Peyer's patch (tissue), 4 donors: ENCODE measurements around the gene ARL15. TPM values are rescaled to one million over a fixed set of nuclear protein-coding genes. Genes with fewer than 3 reads are reported as not detected.

Source experiments
- DNase-seq, 3 donors: peaks; one replicate each; pipeline ENCODE4 v3.0.0-alpha.2; 2017 to 2019
- H3K27ac ChIP-seq, 4 donors: fragments of 200-600 bp; sonication (generic); one replicate each; pipeline ENCODE4 v1.5.1; 2016 to 2019
- H3K27me3 ChIP-seq, 2 donors: fragments of 200-600 bp; sonication (generic); one replicate each; pipeline ENCODE4 v1.5.1; 2019
- H3K36me3 ChIP-seq, 3 donors: fragments of 200-600 bp; sonication (generic); one replicate each; pipeline ENCODE4 v1.5.1; 2016 to 2019
- H3K4me1 ChIP-seq, 4 donors: fragments of 200-600 bp; sonication (generic); one replicate each; pipeline ENCODE4 v1.5.1; 2016 to 2019
- H3K4me3 ChIP-seq, 4 donors: fragments of 200-600 bp; sonication (generic); 1 replicate in 3 of 4; 2 replicates in 1 of 4; pipeline ENCODE4 v1.5.1; 2016 to 2019; ENCODE audit warnings: mild to moderate bottlenecking in 1 of 4
- H3K9me3 ChIP-seq, 4 donors: fragments of 200-600 bp; sonication (generic); one replicate each; pipeline ENCODE4 v1.5.1; 2016 to 2019; ENCODE audit warnings: mild to moderate bottlenecking in 1 of 4
- CTCF ChIP-seq, 6 experiments: fragments of 450-650 bp in 4 of 6; fragments of 200-600 bp in 2 of 6; sonication (generic) in 1 of 6; IDR thresholded peaks; one replicate each; pipeline ENCODE4 v1.5.1; 2017 to 2019; ENCODE audit warnings: antibody characterized with exemption in 6 of 6, mild to moderate bottlenecking in 3 of 6, moderate library complexity in 1 of 6
- POLR2A ChIP-seq, 2 donors: fragments of 450-650 bp; IDR thresholded peaks; one replicate each; pipeline ENCODE4 v1.5.1; 2017; ENCODE audit warnings: antibody characterized with exemption in 2 of 2, mild to moderate bottlenecking in 2 of 2, moderate library complexity in 2 of 2
- total RNA-seq, 4 donors: library from RNA; depleted of rRNA; stranded (reverse); fragments of >200 nt; gene quantifications; one replicate each; pipeline ENCODE4 v1.1.0, GENCODE V29; 2016

The ARL15 gene
- total RNA-seq, 4 donors from 2014 or later = 18.0 to 44.5 (median 38.7) TPM

DNA sequence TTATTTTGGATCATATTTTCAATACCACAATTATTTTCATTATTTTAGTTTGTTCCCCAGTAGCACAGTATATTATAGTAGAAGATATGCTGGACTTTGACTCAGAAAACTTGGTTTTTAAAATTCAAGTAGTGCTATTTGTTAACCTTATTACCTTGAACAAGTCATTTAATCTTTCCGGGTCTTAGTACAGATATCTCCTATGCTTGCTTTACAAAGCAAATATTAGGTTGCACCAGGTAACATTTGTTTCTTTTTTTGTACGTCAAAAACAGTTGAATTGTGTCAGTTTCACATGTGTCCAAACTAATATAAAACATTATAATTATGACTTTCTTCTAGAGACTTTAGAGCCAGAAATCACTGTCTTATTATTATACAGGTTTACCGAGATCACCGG lies 338.1 kb downstream of the ARL15 start:
- Histone ChIP-seq H3K9me3 (no peaks in the 10 kb centered on the region), H3K27ac (no peak overlapping the region), H3K27me3 (no peaks in the 10 kb centered on the region), H3K36me3 (no peaks in the 10 kb centered on the region), H3K4me1 (no peaks in the 10 kb centered on the region), H3K4me3 (no peak overlapping the region)
- TF ChIP-seq CTCF (IDR thresholded peaks at IDR 0.05) = no peak
- TF ChIP-seq POLR2A (IDR thresholded peaks at IDR 0.05) = no peak
- DNase-seq = no peak

DNA sequence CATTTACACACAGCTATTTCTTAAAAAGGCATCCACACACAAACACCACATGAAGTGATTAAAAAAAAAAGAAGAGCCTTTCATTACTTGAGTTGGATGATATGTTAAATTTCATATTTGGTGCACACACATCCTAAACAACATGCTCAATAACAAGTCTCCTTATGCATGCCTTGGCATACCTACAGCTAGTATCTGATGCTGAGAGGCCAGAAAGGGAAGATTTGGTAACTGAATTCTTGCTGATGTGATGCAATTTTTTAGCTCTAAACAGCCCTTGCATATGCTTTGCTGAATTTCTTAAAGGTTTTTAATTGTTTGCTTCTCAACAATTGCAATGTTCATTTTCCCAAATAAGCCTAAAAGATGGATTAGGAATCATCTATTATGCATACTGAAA lies 338.8 kb downstream of the ARL15 start:
- H3K4me1 ChIP-seq = no peaks in the 10 kb centered on the region
- DNase-seq = no peak
- H3K27ac ChIP-seq = no peak overlapping the region
- H3K36me3 ChIP-seq = no peaks in the 10 kb centered on the region
- no peak overlapping the region for H3K4me3 ChIP-seq
- H3K9me3 ChIP-seq = no peaks in the 10 kb centered on the region
- TF ChIP-seq POLR2A (IDR thresholded peaks at IDR 0.05) = no peak
- no peak for TF ChIP-seq CTCF (IDR thresholded peaks at IDR 0.05)
- no peaks in the 10 kb centered on the region for H3K27me3 ChIP-seq

- Histone ChIP-seq H3K9me3 (no peaks in the 10 kb centered on the region), H3K4me1 (no peaks in the 10 kb centered on the region), H3K4me3 (no peak overlapping the region), H3K27ac (no peak overlapping the region), H3K36me3 (no peaks in the 10 kb centered on the region), H3K27me3 (no peaks in the 10 kb centered on the region)
- TF ChIP-seq CTCF (IDR thresholded peaks at IDR 0.05) (no peak), POLR2A (IDR thresholded peaks at IDR 0.05) (no peak)
- no peak for DNase-seq
Measured at GRCh38 chr5:53971131-53971530, 339.2 kb downstream of the ARL15 start.

DNA sequence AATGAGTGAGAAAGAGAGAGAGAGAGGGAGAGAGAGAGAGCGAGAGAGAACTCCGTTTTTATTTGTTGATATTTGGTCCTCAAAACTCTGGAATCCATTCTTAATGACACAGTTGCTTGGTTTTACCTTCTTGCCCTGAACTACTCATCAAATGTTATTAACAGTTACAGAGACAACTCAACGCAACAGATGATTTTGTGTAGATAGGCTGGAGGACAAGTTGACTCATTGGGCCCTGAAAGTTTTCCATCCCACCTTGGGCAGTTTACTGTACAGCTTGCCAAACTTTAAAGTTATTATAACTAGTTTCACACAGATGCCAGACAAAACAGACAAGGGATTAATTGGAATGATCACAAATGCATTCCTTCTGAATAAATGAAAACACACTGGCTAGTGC lies 339.9 kb downstream of the ARL15 start:
- DNase-seq = no peak
- H3K4me1 ChIP-seq = no peaks in the 10 kb centered on the region
- H3K4me3 ChIP-seq = no peak overlapping the region
- no peak overlapping the region for H3K27ac ChIP-seq
- TF ChIP-seq CTCF (IDR thresholded peaks at IDR 0.05) (no peak), POLR2A (IDR thresholded peaks at IDR 0.05) (no peak)
- H3K36me3 ChIP-seq = no peaks in the 10 kb centered on the region
- no peaks in the 10 kb centered on the region for H3K9me3 ChIP-seq
- H3K27me3 ChIP-seq = no peaks in the 10 kb centered on the region

DNA sequence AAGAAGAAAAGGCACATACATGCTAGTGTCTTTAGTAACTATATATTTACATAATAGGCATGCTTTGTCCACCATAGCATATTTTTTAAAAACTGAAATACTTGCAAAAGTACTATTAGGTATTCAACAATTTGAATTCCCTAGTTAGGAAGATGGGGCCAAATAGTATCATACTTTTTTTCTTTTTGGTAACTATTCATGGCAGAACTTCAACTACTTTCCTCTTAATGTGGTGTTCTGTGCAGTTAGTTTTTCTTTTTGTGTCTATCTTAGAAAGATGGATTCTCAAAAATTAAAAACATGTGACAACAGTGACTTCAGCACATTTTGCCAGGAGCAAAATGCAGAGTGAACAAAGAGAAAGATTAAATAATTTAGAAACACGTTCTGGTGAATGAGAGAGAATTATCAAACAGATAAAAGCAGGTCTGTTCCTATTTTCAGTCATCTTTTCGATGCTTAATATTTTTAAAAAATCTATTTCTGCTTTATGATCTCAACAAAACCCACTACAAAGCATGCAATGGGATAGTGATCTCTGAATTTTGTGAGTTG lies 341.1 kb downstream of the ARL15 start:
- Histone ChIP-seq H3K36me3 (no peaks in the 10 kb centered on the region), H3K9me3 (no peaks in the 10 kb centered on the region), H3K4me1 (no peaks in the 10 kb centered on the region), H3K27ac (no peak overlapping the region), H3K27me3 (no peaks in the 10 kb centered on the region), H3K4me3 (no peak overlapping the region)
- no peak for TF ChIP-seq POLR2A (IDR thresholded peaks at IDR 0.05)
- TF ChIP-seq CTCF (IDR thresholded peaks at IDR 0.05) = no peak
- no peak for DNase-seq

DNA sequence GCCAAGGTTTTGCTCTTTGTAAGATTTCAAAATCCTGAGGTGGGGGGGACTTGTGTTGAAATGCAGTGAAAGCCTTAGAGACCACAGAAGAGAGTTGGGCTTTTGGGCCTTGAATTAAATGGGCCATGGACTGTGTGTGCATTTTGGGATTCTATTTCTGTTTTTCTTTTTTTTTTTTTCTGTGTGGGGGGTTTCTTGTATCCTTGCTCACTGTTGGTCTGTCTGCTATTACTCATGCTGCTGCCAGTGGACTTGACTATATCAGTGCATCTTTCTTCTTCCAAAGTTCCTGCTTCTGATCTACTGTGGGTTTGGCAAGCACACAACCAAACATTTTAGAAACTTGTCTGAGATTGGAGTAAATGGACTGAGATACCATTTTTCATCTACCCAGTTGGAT lies 344.9 kb downstream of the ARL15 start:
- no peak for DNase-seq
- TF ChIP-seq CTCF (IDR thresholded peaks at IDR 0.05) (no peak), POLR2A (IDR thresholded peaks at IDR 0.05) (no peak)
- Histone ChIP-seq H3K4me1 (no peaks in the 10 kb centered on the region), H3K27ac (no peak overlapping the region), H3K4me3 (no peak overlapping the region), H3K27me3 (no peaks in the 10 kb centered on the region), H3K36me3 (no peaks in the 10 kb centered on the region), H3K9me3 (no peaks in the 10 kb centered on the region)
